ENCODE data around the gene PPP2R2C. TPM values are rescaled to one million over a fixed set of nuclear protein-coding genes. Genes with fewer than 3 reads are reported as not detected.

Gene PPP2R2C
- total and polyA plus RNA-seq, 10 of the 15 experiments (the other 5 are each of a cell fraction or from before 2014, with no cell fraction given) = 0.13 to 0.15 TPM; not detected in 8

- Histone ChIP-seq H3K4me1 (ENCODE audit: control insufficient read depth, insufficient read depth, low read length) (no peaks in the 10 kb centered on the region), H4K20me1 (ENCODE audit: control insufficient read depth, insufficient read depth) (no peaks in the 10 kb centered on the region), H3K9me3 (replicated peaks; ENCODE audit: control insufficient read depth, insufficient read depth, low read length) (no peaks in the 10 kb centered on the region), H3K4me3 (no peak overlapping the region), H3K27ac (ENCODE audit: control insufficient read depth, insufficient read depth) (no peak overlapping the region), H3K27me3 (replicated peaks in 1 of 2; ENCODE audit: control insufficient read depth in 2 of 2, insufficient read depth in 2 of 2, low read length in 1 of 2) (no peaks in the 10 kb centered on the region), H3K79me2 (ENCODE audit: control insufficient read depth, insufficient read depth, low read length) (no peaks in the 10 kb centered on the region), H3K9ac (ENCODE audit: control insufficient read depth, insufficient read depth, low read length) (no peak overlapping the region), H3K36me3 (ENCODE audit: control insufficient read depth in 2 of 2, insufficient read depth in 2 of 2, low read length in 1 of 2) (no peaks in the 10 kb centered on the region), H3K4me2 (ENCODE audit: control insufficient read depth, insufficient read depth) (no peak overlapping the region), H2AFZ (ENCODE audit: control insufficient read depth, low read depth, low read length) (no peak overlapping the region)
- ChIA-PET CTCF (interaction anchor here (1.9 kb wide), 1 partner anchor 45 kb away, joined by 5 read pairs; no protein-coding TSS in a partner anchor), POLR2A (no interaction called here), SMC1A (ENCODE audit: uncharacterized antibody, unreplicated experiment) (no interaction called here), RAD21 (ENCODE audit: unreplicated experiment) (interaction anchor here (1.3 kb wide), 1 partner anchor 31 kb away, joined by 4 read pairs; no protein-coding TSS in a partner anchor)
- intact Hi-C loops (cut with micrococcal nuclease; ENCODE audit: unreplicated experiment) = no loop called here
- 80% methylated on average over 14 of the region's 14 CpGs for WGBS (ENCODE audit: insufficient coverage, insufficient replicate concordance, low lambda C conversion rate, missing lambda C conversion rate)
- no peak for ATAC-seq
- in situ Hi-C loops (cut with MboI) = no loop called here
- no TSS peak for BruUV-seq (replicated peaks)
- no peak for FAIRE-seq
- no peak for DNase-seq (ENCODE audit: low read depth, low spot score)
- no peak for TF ChIP-seq TCF3 (IDR thresholded peaks at IDR 0.05; ENCODE audit: borderline replicate concordance, insufficient read depth, low read depth, low read length)
- TF ChIP-seq IKZF2 (IDR thresholded peaks at IDR 0.05) = no peak
- no peak for TF ChIP-seq CUX1 (IDR thresholded peaks at IDR 0.05; ENCODE audit: insufficient replicate concordance, low read depth, low read length)
- TF ChIP-seq RELB (IDR thresholded peaks at IDR 0.05; ENCODE audit: low read depth) = no peak
- TF ChIP-seq WRNIP1 (IDR thresholded peaks at IDR 0.05; ENCODE audit: borderline replicate concordance, low read depth, low read length) = no peak
- TF ChIP-seq NFYA (IDR thresholded peaks at IDR 0.05; ENCODE audit: borderline replicate concordance, low read depth, low read length) = no peak
- TF ChIP-seq TAF1 (IDR thresholded peaks at IDR 0.05; ENCODE audit: borderline replicate concordance, low read depth, low read length) = no peak
- no peak for TF ChIP-seq E2F8 (IDR thresholded peaks at IDR 0.05; ENCODE audit: low read depth, partially characterized antibody)
- no peak for TF ChIP-seq TCF12 (IDR thresholded peaks at IDR 0.05; ENCODE audit: low read depth, low read length)
- no peak for TF ChIP-seq YBX1 (IDR thresholded peaks at IDR 0.05)
- TF ChIP-seq ZBTB33 (IDR thresholded peaks at IDR 0.05) = no peak
These were observed 176.9 kb downstream of the PPP2R2C start for GRCh38 chr4:6295495-6295894.

Measured in GM12878 (cell line).